GM12878 (cell line): ENCODE data around the gene STAM2. TPM values are rescaled to one million over a fixed set of nuclear protein-coding genes. Genes with fewer than 3 reads are reported as not detected.
"Not testable (repeated sequence)": the region's sequence is repeated elsewhere in the genome, so short reads cannot be mapped to it uniquely, and the experiment has no call there.

Source experiments
- ATAC-seq: fragments of 200-7000 bp; cut with Tn5 transposase; 3 replicates; pipeline ENCODE4 v1.9.1; 2020; ENCODE audit warnings: mild to moderate bottlenecking, moderate library complexity
- BruUV-seq: library from RNA; stranded (reverse); fragments of 400-500 nt; replicated peaks from 2 replicates; lab custom pipeline; 2021; lab: Mats Ljungman, UMichigan
- CTCF ChIA-PET: fragments of 300-600 bp; sonication (Branson Sonifier 250); formaldehyde crosslinking; extraction: SDS; loops from one replicate; lab custom pipeline; 2021; ENCODE audit warnings: inconsistent platforms; lab: Yijun Ruan, JAX
- POLR2A ChIA-PET: fragments of 350-600 bp; formaldehyde crosslinking; extraction: SDS; loops from one replicate; lab custom pipeline; 2021; ENCODE audit warnings: inconsistent platforms; lab: Charles Lee
- RAD21 ChIA-PET: fragments of 300-600 bp; sonication (Branson Sonifier 250); formaldehyde crosslinking; loops from one replicate; lab custom pipeline; 2023; ENCODE audit warnings: antibody characterized with exemption; ENCODE audit not compliant: unreplicated experiment; lab: Charles Lee
- SMC1A ChIA-PET: fragments of 300-600 bp; sonication (Branson Sonifier 250); formaldehyde crosslinking; loops from one replicate; lab custom pipeline; 2023; ENCODE audit not compliant: unreplicated experiment, uncharacterized antibody; lab: Charles Lee
- DNase-seq: peaks from one replicate; pipeline ENCODE4 v3.0.0-alpha.2; 2011; ENCODE audit warnings: low read depth, low spot score
- FAIRE-seq: peaks from 3 replicates; lab custom pipeline; 2011; peaks lifted over from hg19 to GRCh38; lab: Jason Lieb, UNC
- H2AFZ ChIP-seq: 2 replicates; pipeline ENCODE4 v1.6.0; 2011; ENCODE audit warnings: low read depth, low read length, control low read depth; ENCODE audit not compliant: control insufficient read depth
- H3K27ac ChIP-seq: 2 replicates; pipeline ENCODE4 v1.5.1; 2011; ENCODE audit warnings: control low read depth; ENCODE audit not compliant: control insufficient read depth, insufficient read depth
- H3K27me3 ChIP-seq, 2 experiments: replicated peaks in 1 of 2; 2 replicates each; pipeline versions ENCODE4 v1.6.0 to v1.6.1; 2011; ENCODE audit warnings: low read length in 1 of 2; ENCODE audit not compliant: control insufficient read depth in 2 of 2, insufficient read depth in 2 of 2
- H3K36me3 ChIP-seq, 2 experiments: 2 replicates each; pipeline ENCODE4 v1.5.1; 2011; ENCODE audit warnings: low read length in 1 of 2; ENCODE audit not compliant: control insufficient read depth in 2 of 2, insufficient read depth in 2 of 2
- H3K4me1 ChIP-seq: 2 replicates; pipeline ENCODE4 v1.6.1; 2011; ENCODE audit warnings: mild to moderate bottlenecking, low read length, moderate library complexity, mixed read lengths; ENCODE audit not compliant: control insufficient read depth, insufficient read depth
- H3K4me2 ChIP-seq: 2 replicates; pipeline ENCODE4 v1.6.0; 2011; ENCODE audit warnings: control low read depth; ENCODE audit not compliant: control insufficient read depth, insufficient read depth
- H3K4me3 ChIP-seq: fragments of 200-600 bp; sonication (generic); 2 replicates; pipeline ENCODE4 v1.5.1; 2016
- H3K79me2 ChIP-seq: 2 replicates; pipeline ENCODE4 v1.6.0; 2011; ENCODE audit warnings: low read length; ENCODE audit not compliant: control insufficient read depth, insufficient read depth
- H3K9ac ChIP-seq: 2 replicates; pipeline ENCODE4 v1.8.0; 2011; ENCODE audit warnings: low read length, control low read depth, mixed read lengths; ENCODE audit not compliant: control insufficient read depth, insufficient read depth
- H3K9me3 ChIP-seq: replicated peaks from 3 replicates; pipeline ENCODE4 v1.5.1; 2011; ENCODE audit warnings: mild to moderate bottlenecking, low read length; ENCODE audit not compliant: control insufficient read depth, insufficient read depth
- H4K20me1 ChIP-seq: 2 replicates; pipeline ENCODE4 v1.6.0; 2011; ENCODE audit not compliant: control insufficient read depth, insufficient read depth
- MTA3 ChIP-seq: IDR thresholded peaks from 2 replicates; pipeline ENCODE4 v1.6.1; 2012; ENCODE audit warnings: low read length, inconsistent platforms, borderline replicate concordance
- NFYA ChIP-seq: IDR thresholded peaks from 2 replicates; pipeline ENCODE4 v1.6.1; 2011; ENCODE audit warnings: low read depth, mild to moderate bottlenecking, low read length, improper control_type of control experiment, borderline replicate concordance
- SIX5 ChIP-seq: IDR thresholded peaks from 2 replicates; pipeline ENCODE4 v1.6.1; 2011; ENCODE audit warnings: mild to moderate bottlenecking, low read depth, low read length, moderate library complexity; ENCODE audit not compliant: severe bottlenecking
- YY1 ChIP-seq: IDR thresholded peaks from 2 replicates; pipeline ENCODE4 v1.6.1; 2011; ENCODE audit warnings: low read depth, mild to moderate bottlenecking, low read length
- WGBS: methylation state at CpG from one replicate; pipeline ENCODE4 v1.1.6; 2016; ENCODE audit warnings: low lambda C conversion rate; ENCODE audit not compliant: insufficient replicate concordance, insufficient coverage; ENCODE audit errors: missing lambda C conversion rate; 5-methylcytosine and 5-hydroxymethylcytosine counted together
- in situ Hi-C: fragments of 300-500 bp; cut with MboI; formaldehyde crosslinking; loops from 9 replicates; pipeline ENCODE4 v1.14.3; 2018; ENCODE audit warnings: mixed read lengths
- intact Hi-C: fragments of 100-400 bp; cut with micrococcal nuclease; formaldehyde crosslinking; loops from one replicate; pipeline ENCODE4 v1.14.2; 2022; ENCODE audit not compliant: unreplicated experiment
- polyA plus RNA-seq, 11 experiments: library from polyadenylated mRNA; depleted of rRNA in 4 of 11; unstranded in 6 of 11; stranded (reverse) in 5 of 11; fragments of >200 nt; fragmentation: Nextera tagmentation in 4 of 11; fragmentation: Illumina TruSeq in 1 of 11; extraction: Ambion mirVana in 4 of 11; extraction: Trizol in 1 of 11; gene quantifications; 1 replicate in 1 of 11; 2 replicates in 10 of 11; pipeline versions ENCODE4 v1.2.1 to v1.2.3, GENCODE V29; 2011 to 2016; ENCODE audit warnings: inconsistent platforms in 2 of 11, missing spikeins in 2 of 11, low read depth in 1 of 11
- total RNA-seq, 4 experiments: library from RNA; depleted of rRNA in 3 of 4; stranded (reverse); fragments of >200 nt in 3 of 4; fragmentation: Illumina TruSeq in 1 of 4; extraction: Trizol in 1 of 4; gene quantifications; 2 replicates each; pipeline versions ENCODE4 v1.2.1 to v1.2.3, GENCODE V29; 2013 to 2021

STAM2 gene
- total and polyA plus RNA-seq, 10 of the 15 experiments (the other 5 are each of a cell fraction or from before 2014, with no cell fraction given), result 4.4 to 21.6 (median 16.2) TPM

DNA sequence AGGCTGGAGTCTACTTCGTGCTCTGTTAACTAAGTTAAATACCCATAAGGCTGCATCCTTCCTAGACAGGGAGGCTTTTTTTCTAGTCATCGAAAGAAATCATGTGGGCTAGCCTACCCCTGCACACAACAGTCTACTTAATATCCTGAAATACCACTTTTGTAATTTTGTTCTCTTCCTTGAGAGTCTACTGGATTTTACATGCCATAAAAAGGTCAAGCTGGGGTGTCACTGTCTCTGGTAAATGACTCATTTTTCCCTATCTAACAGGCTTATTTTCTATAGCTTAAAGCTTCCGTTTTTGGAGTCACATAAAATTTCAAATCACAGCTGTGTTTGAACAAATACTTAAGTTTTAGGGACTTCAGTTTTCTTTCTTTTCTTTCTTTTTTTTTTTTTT is 10.7 kb upstream of the STAM2 start:
- H3K36me3 ChIP-seq, result no peaks in the 10 kb centered on the region
- ChIA-PET CTCF (interaction anchor here (1.2 to 4.8 kb wide), 5 partner anchors 10 to 557 kb away, joined by 4 to 38 read pairs (median 6); partner anchors contain the start of gene STAM2), SMC1A (interaction anchor here (1.1 to 1.5 kb wide), 3 partner anchors 148 to 440 kb away, joined by 3 to 4 read pairs (median 4); no protein-coding TSS in a partner anchor), RAD21 (interaction anchor here (0.9 to 1.9 kb wide), 4 partner anchors 9 to 449 kb away, joined by 3 to 8 read pairs (median 3); no protein-coding TSS in a partner anchor), POLR2A (interaction anchor here (0.6 kb wide), 1 partner anchor 115 kb away, joined by 4 read pairs; no protein-coding TSS in a partner anchor)
- ATAC-seq (no peak), FAIRE-seq (no peak), DNase-seq (no peak)
- no peak overlapping the region for H3K27ac ChIP-seq
- H2AFZ ChIP-seq, result no peak overlapping the region
- no peaks in the 10 kb centered on the region for H4K20me1 ChIP-seq
- H3K79me2 ChIP-seq, result no peaks in the 10 kb centered on the region
- in situ Hi-C loops, result loop anchor here (25.0 kb wide), 1 partner anchor 1326 kb away; no protein-coding TSS in a partner anchor
- no peaks in the 10 kb centered on the region for H3K27me3 ChIP-seq
- no peaks in the 10 kb centered on the region for H3K4me1 ChIP-seq
- H3K9ac ChIP-seq, result no peak overlapping the region
- intact Hi-C loops, result no loop called here
- no peak overlapping the region for H3K4me3 ChIP-seq
- no peaks in the 10 kb centered on the region; the same call in 2 of the 3 replicates for H3K9me3 ChIP-seq
- H3K4me2 ChIP-seq, result no peak overlapping the region
- TF ChIP-seq SIX5, result no peak
- no peak for TF ChIP-seq YY1
- no TSS peak for BruUV-seq
- 42% methylated on average over 3 of the region's 3 CpGs for WGBS

DNA sequence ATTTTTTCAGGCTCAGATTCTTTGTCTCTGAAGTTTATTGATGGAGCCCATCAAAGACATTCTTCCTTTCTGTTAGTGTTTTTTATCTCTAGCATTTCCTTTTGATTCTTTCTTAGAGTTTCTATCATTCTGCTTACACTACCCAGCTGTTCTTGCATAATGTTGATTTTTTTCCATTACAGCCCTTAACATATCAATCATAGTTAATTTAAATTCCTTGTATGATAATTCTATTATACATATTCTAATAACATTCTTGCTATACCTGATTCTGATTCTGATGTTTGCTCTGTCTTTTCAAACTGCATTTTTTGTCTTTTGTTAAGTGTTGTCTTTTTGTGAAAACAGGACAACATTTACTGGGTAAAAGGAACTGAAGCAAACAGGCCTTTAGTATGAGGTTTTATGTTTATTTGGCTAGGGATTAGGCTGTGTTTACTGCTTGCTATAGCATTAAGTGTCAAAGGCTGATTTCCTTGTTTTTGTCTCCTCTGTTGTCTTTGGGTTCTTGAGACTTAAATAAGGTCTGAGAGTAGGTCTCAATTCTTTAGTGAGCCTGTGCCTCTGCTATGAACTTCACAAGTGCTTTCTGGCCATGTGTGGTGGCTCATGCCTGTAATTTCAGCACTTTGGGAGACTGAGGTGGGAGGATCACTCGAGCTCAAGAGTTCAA is 8.0 kb upstream of the STAM2 start:
- no peaks in the 10 kb centered on the region for H3K27me3 ChIP-seq
- no peak for DNase-seq
- no peaks in the 10 kb centered on the region for H3K79me2 ChIP-seq
- no TSS peak for BruUV-seq
- H3K4me1 ChIP-seq, result no peaks in the 10 kb centered on the region
- 0% methylated on average over 1 of the region's 1 CpG for WGBS
- ChIA-PET RAD21 (no interaction called here), SMC1A (interaction anchor here (2.1 kb wide), 1 partner anchor 452 kb away, joined by 10 read pairs; no protein-coding TSS in a partner anchor), CTCF (interaction anchor here (0.7 to 4.8 kb wide), 3 partner anchors 7 to 483 kb away, joined by 3 to 38 read pairs (median 10); partner anchors contain the start of gene STAM2), POLR2A (no interaction called here)
- no peak for TF ChIP-seq NFYA
- no peak for TF ChIP-seq MTA3
- intact Hi-C loops (no loop called here), in situ Hi-C loops (loop anchor here (25.0 kb wide), 1 partner anchor 1329 kb away; no protein-coding TSS in a partner anchor)
- H3K4me2 ChIP-seq, result no peak overlapping the region
- no peak overlapping the region for H2AFZ ChIP-seq
- H3K9me3 ChIP-seq, result no peaks in the 10 kb centered on the region; the same call in 2 of the 3 replicates
- no peak for FAIRE-seq
- H4K20me1 ChIP-seq, result no peaks in the 10 kb centered on the region
- ATAC-seq, result no peak
- no peak overlapping the region for H3K9ac ChIP-seq
- no peaks in the 10 kb centered on the region for H3K36me3 ChIP-seq
- H3K4me3 ChIP-seq, result no peak overlapping the region
- no peak overlapping the region for H3K27ac ChIP-seq

DNA sequence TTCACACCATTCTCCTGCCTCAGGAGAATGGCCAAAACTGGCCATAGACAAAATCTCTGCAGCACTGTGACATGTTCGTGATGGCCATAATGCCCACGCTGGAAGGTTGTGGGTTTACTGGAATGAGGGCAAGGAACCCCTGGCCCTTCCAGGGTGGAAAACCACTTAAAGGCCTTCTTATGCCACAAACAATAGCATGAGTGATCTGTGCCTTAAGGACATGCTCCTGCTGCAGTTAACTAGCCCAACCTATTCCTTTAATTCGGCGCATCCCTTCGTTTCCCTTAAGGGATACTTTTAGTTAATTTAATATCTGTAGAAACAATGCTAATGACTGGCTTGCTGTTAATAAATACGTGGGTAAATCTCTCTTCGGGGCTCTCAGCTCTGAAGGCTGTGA is 2.1 kb upstream of the STAM2 start:
- ATAC-seq, H3K4me1 ChIP-seq, DNase-seq, H3K36me3 ChIP-seq, H3K27ac ChIP-seq, H3K9me3 ChIP-seq, H2AFZ ChIP-seq, H3K9ac ChIP-seq, FAIRE-seq, H3K4me3 ChIP-seq, POLR2A ChIA-PET, BruUV-seq, H4K20me1 ChIP-seq, H3K4me2 ChIP-seq, H3K27me3 ChIP-seq: not testable (repeated sequence)
- ChIA-PET CTCF (interaction anchor here (1.8 to 5.5 kb wide), 7 partner anchors 11 to 457 kb away, joined by 6 to 59 read pairs (median 13); no protein-coding TSS in a partner anchor), SMC1A (interaction anchor here (0.7 to 2.0 kb wide), 2 partner anchors 457 to 580 kb away, joined by 3 to 7 read pairs; no protein-coding TSS in a partner anchor), RAD21 (interaction anchor here (1.0 to 3.4 kb wide), 3 partner anchors 289 to 457 kb away, joined by 3 to 42 read pairs (median 3); no protein-coding TSS in a partner anchor)
- in situ Hi-C loops, result loop anchor here (25.0 kb wide), 1 partner anchor 1335 kb away; no protein-coding TSS in a partner anchor
- peaks cover 27% of the 10 kb centered on the region for H3K79me2 ChIP-seq
- 98% methylated on average over 5 of the region's 7 CpGs for WGBS
- intact Hi-C loops, result loop anchor here (5.0 to 10.0 kb wide), 4 partner anchors 160 to 540 kb away; partner anchors contain the start of genes ARL6IP6, FMNL2 and PRPF40A
